ENCODE results near the gene SERTAD3.

- TF ChIP-seq POLR2A (IDR thresholded peaks at IDR 0.05; ENCODE audit: low read length) (no peak), GATA1 (IDR thresholded peaks at IDR 0.05; ENCODE audit: low read depth, low read length) (no peak)
These were observed 27.1 kb downstream of the SERTAD3 start for GRCh38 chr19:40416918-40417642.
